Measurements from ENCODE around the gene PCDHA12.
"Not testable (repeated sequence)": the region's sequence is repeated elsewhere in the genome, so short reads cannot be mapped to it uniquely, and the experiment has no call there.

Gene PCDHA12

GRCh38 chr5:140875085-140876065 is at the start of gene PCDHA12:
TSS of gene PCDHA12 (plus strand) at chr5:140875308. CDS start at chr5:140875473, 165 bp downstream.
- no peak for DNase-seq (ENCODE audit: low read depth, low spot score)

- DNase-seq (ENCODE audit: low read depth, low spot score): no peak
Measured at GRCh38 chr5:140827704-140828361, 47.3 kb upstream of the PCDHA12 start, which contains the start of gene PCDHA6. TSS of gene PCDHA6 (plus strand) at chr5:140827960. CDS start at chr5:140828092, 132 bp downstream.

GRCh38 chr5:140828362-140828737 is 46.8 kb upstream of the PCDHA12 start:
- DNase-seq (ENCODE audit: low read depth, low spot score): no peak

- DNase-seq (ENCODE audit: low read depth, low spot score): not testable (repeated sequence)
Measured at GRCh38 chr5:140829511-140830501, 45.3 kb upstream of the PCDHA12 start.

GRCh38 chr5:140833993-140834392 is 41.1 kb upstream of the PCDHA12 start, which contains the start of gene PCDHA7:
TSS of gene PCDHA7 (plus strand) at chr5:140834269. CDS start at chr5:140834384, 115 bp downstream.
- DNase-seq (ENCODE audit: low read depth, low spot score): no peak

- not testable (repeated sequence) for DNase-seq (ENCODE audit: low read depth, low spot score)
Measured at GRCh38 chr5:140834439-140835008, 40.6 kb upstream of the PCDHA12 start.

GRCh38 chr5:140835622-140836510 is 39.2 kb upstream of the PCDHA12 start:
- no peak for DNase-seq (ENCODE audit: low read depth, low spot score)

- no peak for DNase-seq (ENCODE audit: low read depth, low spot score)
Measured at GRCh38 chr5:140840978-140841962, 33.8 kb upstream of the PCDHA12 start, which contains the start of gene PCDHA8. TSS of gene PCDHA8 (plus strand) at chr5:140841187. CDS start at chr5:140841322, 135 bp downstream.

- DNase-seq (ENCODE audit: low read depth, low spot score): no peak
Measured at GRCh38 chr5:140842798-140843733, 32.0 kb upstream of the PCDHA12 start.

GRCh38 chr5:140848139-140849102 is 26.7 kb upstream of the PCDHA12 start, which contains the start of gene PCDHA9:
TSS of gene PCDHA9 (plus strand) at chr5:140848382. CDS start at chr5:140848496, 114 bp downstream.
- not testable (repeated sequence) for DNase-seq (ENCODE audit: low read depth, low spot score)

- DNase-seq (ENCODE audit: low read depth, low spot score): not testable (repeated sequence)
Measured at GRCh38 chr5:140849831-140850634, 25.1 kb upstream of the PCDHA12 start.

- no peak for DNase-seq (ENCODE audit: low read depth, low spot score)
Measured at GRCh38 chr5:140855772-140856674, 19.1 kb upstream of the PCDHA12 start, which contains the start of gene PCDHA10. TSS of gene PCDHA10 (plus strand) at chr5:140855897. CDS start at chr5:140856049, 152 bp downstream.

- DNase-seq (ENCODE audit: low read depth, low spot score): no peak
Measured at GRCh38 chr5:140857177-140857986, 17.7 kb upstream of the PCDHA12 start.
